LoVo (cell line): Measurements from ENCODE around the gene TUBA3D.
"Not testable (repeated sequence)": the region's sequence is repeated elsewhere in the genome, so short reads cannot be mapped to it uniquely, and the experiment has no call there.

Experiments used
- DNase-seq: peaks from one replicate; pipeline ENCODE4 v3.0.0-alpha.2; 2016; ENCODE audit warnings: low spot score

The TUBA3D gene

DNA sequence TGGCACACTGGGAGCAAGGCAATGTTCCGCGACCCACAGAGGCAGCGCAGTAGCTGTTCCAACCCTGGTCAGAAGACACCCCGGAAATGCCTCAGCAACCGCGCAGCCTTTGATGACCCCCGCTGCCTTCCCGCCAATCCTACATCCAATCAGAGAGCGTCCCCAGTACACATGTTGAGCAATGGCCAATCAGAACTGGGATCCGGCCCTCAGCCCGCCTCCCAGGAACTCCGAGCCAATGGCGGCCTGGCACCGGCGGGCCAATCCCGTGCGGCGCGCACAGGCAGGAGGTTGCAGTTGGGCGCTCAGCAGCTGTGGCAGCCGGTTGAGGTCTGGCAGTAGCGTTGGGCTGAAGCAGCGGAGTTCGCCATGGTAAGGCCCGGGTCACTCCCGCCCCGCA is at the start of gene TUBA3D:
TUBA3D (plus strand) TSS at position 289 of the 400 bp plus-strand sequence; CDS start at position 370, 81 bp downstream.
- DNase-seq: no peak

DNA sequence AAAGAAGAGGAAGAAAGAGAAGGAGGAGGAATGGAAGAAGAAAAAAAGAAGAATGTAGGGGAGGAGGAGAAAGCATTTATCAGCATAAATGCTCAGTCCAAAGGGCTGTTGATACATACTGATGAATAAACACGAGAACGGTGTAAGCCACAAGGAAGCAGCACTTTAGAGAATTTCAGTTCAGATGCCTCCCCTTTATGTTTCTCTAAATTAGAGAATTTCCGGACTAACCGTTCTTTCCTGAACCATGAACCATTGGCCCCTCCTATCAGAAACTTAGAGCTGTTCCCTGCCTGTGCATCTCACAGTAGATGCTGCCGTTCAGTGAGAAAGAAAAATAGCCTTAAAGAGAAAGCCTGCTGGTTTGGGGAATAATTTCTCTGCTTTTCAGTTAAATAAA is 49.2 kb upstream of the TUBA3D start:
- DNase-seq: no peak

DNA sequence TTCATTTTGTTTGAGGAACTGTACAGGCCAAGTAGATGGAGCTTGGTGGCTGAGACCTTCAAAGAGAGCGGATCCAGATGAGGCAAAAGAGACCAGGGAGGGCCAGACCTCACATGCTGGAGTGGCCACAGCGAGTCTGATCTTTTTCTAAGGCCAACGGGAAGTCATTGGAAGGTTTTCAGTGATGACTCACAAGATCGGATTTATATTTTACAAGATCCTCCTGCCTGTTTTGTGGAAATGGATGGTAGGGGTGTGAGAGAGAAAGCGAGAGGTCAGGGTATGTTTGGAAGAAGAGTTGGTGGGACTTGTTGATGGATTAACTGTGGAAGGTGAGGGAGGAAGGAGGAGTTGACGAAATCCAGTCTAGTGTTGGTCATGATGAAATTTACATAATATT is 44.6 kb upstream of the TUBA3D start:
- no peak for DNase-seq

DNA sequence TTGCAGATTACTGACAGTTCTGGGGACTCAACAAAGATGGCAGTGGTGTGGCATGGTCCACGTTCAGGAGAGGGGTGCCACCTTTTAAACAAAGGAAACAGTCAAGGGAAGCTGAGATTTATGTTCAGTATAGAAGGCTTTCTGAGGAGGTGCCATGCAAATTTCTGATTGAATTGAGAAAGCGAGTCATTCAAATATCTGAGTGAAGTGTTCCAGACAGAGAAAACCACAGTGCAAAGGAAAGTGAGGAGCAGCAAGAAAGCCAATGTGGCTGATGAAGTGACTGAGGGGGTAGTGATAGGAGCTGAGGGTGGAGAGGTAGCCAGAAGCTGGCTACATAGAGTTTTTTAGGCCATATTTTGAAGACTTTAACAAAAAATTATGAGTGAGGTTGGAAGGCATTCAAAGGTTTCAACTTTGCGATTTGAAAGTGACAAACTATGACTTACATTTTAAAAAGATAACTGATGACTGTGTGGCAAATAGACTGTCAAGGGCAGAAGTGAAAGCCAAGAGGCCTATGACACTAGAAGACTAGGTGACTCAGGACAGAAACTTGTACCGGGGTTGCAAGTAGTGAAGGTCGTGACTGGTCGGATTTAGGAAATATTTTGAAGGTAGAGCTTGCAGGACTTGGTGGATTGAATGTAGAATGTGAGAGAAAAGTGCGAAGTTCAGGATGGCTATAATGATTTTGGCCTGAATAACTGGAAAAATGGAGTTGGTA is 35.0 kb upstream of the TUBA3D start:
- not testable (repeated sequence) for DNase-seq

DNA sequence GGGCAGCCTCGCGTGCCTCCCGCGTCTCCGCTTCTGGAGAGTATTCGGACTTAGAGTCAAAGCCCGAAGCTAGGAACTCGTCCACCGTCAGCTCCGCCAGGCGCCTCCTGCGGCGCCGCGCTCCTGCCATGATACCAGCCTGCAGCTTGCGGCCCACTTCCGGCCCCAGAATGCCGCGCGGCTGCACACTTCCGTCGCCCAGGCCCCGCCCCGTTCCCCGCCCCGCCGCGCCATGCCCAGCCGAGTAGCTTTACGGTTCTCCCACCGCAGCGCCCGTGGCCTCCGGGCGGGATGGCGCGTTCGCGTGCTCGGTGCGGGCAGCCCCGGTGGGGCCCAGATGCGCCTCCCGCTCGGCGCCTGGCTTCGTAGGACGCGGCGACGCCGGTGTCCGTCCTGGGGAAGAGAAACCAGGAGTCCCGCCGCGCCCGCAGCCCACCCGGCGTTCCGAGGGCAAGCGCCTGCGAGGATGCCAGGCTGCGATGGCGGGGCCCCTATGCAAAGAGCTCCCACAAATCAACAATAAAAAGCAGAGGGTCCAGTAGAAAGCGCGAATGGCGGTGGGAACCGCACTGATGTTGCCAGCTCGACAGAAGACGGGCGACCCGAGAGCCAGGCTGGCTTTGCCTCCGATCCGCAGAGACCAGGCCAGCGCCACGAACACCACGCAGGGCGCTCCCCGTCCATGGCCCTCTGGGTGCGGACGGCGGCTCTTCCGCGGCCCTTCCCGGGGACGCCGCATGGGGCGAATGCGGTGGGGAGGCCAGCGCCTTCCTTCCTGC is 31.0 kb upstream of the TUBA3D start:
- not testable (repeated sequence) for DNase-seq

- DNase-seq: not testable (repeated sequence)
Measured at GRCh38 chr2:131445515-131445797, 30.5 kb upstream of the TUBA3D start.

DNA sequence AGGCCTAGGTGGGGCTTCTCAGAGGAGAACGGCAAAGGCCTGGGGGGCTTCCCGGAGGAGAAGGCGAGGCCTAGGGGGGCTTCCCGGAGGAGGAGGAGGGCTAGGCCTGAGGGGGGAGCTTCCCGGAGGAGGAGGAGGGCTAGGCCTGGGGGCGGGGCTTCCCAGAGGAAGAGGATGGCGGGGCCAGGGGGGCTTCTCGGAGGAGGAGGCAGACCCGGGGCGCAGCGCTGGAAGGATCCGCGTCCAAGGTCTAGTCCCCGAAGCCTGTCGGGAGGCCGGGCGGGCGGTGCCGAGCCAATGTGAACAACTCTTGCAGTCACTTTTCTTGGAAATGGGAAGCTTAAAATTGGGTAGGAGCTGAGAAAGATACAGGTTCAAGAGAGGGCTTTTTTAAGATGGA is 30.0 kb upstream of the TUBA3D start:
- no peak for DNase-seq

- not testable (repeated sequence) for DNase-seq
Measured at GRCh38 chr2:131447981-131448380, 27.9 kb upstream of the TUBA3D start.

GRCh38 chr2:131451265-131451949 is 24.5 kb upstream of the TUBA3D start:
- not testable (repeated sequence) for DNase-seq

DNA sequence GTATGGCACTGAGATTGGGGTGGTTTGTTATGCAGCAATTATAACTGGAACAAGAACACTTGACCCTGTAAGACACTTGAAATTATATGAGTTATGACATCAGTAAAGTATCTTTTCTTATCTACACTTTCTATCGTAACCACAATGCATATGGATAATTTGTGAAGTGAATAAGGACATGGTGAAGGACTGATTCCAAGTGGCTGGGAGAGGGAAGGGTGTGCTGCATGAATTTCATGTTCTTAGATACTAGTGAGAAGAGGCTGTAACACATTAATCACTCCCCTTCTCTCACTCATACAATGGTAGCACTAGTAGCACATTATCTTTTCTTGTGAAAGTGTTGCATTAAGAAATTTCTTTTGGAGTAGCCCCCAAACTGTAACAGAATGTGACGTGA is 21.0 kb upstream of the TUBA3D start:
- DNase-seq: not testable (repeated sequence)

DNA sequence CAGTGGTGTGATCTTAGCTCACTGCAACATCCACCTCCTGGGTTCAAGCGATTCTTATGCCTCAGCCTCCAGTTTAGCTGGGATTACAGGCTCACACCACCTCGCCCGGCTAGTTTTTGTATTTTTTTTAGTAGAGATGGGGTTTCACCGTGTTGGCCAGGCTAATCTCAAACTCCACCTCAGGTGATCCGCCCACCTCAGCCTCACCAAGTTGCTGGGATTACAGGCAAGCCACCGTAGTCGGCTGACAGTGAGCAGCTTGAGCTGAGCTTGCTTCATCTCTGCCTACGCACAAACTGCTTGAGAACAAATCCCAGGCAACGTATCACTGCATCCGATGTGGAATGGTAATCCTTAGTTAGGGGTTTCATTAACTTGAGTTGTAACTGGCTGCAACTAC is 8.2 kb upstream of the TUBA3D start:
- DNase-seq: not testable (repeated sequence)

GRCh38 chr2:131470944-131471343 is 5.0 kb upstream of the TUBA3D start:
- not testable (repeated sequence) for DNase-seq

- DNase-seq: not testable (repeated sequence)
Measured at GRCh38 chr2:131471624-131472023, 4.3 kb upstream of the TUBA3D start.

GRCh38 chr2:131473266-131473665 is 2.7 kb upstream of the TUBA3D start:
- not testable (repeated sequence) for DNase-seq

GRCh38 chr2:131476363-131476762 is 444 bp downstream of the TUBA3D start:
- DNase-seq: not testable (repeated sequence)

- not testable (repeated sequence) for DNase-seq
Measured at GRCh38 chr2:131477227-131477626, 1.3 kb downstream of the TUBA3D start.

DNA sequence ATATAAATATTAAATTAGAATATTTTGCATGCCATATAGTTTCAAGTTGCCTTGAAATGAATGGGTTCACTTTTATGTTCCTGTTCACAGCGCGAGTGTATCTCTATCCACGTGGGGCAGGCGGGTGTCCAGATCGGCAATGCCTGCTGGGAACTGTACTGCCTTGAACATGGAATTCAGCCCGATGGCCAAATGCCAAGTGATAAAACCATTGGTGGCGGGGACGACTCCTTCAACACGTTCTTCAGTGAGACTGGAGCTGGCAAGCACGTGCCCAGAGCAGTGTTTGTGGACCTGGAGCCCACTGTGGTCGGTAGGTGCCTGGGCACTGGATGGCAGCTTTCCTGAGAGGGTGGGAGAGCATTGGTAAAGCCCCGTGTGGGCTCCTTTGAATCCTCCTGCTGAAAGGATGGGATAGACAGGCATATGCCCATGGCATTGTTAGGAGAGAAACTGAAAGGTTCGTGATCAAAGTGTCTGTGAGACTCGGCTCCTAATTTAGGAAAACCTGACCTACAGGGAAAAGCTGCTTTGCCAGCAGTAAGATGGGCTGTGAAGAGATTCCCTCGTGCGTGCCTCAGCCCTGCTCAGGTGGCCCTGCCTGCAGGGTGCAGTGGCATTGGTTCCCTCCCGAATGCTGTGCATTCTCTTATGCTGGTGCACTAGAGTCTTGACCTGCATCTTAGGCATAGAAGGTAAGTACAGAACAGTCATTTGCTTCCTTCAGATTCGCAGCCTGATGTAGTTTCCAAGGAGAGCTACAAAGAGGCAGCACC is 2.3 kb downstream of the TUBA3D start:
- DNase-seq: not testable (repeated sequence)

DNA sequence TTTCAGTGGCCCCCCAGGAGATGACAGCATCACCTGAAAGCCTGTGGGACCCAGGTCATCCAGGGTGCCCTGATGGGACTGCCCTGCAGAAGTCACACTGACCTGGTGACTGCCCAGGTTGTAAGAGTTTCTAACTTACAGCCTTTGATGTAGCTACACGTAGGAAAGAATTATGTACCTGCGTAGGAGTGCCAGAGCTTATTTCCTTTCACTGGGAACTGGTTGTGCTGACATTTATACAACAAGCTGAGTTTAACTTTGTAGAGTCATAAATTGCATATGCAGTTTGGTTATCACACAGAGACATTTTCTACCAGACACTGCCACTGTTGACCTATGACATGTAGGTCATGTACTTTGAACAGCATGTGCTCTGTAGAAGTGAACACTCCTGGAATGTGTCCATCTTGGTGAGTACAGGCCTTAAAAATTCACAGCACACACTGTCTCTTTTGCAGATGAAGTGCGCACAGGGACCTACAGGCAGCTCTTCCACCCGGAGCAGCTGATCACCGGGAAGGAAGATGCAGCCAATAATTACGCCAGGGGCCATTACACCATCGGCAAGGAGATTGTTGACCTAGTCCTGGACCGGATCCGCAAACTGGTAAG is 3.0 kb downstream of the TUBA3D start:
- not testable (repeated sequence) for DNase-seq

DNA sequence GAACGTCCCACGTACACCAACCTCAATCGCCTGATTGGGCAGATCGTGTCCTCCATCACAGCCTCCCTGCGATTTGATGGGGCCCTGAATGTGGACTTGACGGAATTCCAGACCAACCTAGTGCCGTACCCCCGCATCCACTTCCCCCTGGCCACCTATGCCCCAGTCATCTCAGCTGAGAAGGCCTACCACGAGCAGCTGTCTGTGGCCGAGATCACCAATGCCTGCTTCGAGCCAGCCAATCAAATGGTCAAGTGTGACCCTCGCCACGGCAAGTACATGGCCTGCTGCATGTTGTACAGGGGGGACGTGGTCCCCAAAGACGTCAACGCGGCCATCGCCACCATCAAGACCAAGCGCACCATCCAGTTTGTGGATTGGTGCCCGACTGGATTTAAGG is 4.4 kb downstream of the TUBA3D start:
- DNase-seq: not testable (repeated sequence)

DNA sequence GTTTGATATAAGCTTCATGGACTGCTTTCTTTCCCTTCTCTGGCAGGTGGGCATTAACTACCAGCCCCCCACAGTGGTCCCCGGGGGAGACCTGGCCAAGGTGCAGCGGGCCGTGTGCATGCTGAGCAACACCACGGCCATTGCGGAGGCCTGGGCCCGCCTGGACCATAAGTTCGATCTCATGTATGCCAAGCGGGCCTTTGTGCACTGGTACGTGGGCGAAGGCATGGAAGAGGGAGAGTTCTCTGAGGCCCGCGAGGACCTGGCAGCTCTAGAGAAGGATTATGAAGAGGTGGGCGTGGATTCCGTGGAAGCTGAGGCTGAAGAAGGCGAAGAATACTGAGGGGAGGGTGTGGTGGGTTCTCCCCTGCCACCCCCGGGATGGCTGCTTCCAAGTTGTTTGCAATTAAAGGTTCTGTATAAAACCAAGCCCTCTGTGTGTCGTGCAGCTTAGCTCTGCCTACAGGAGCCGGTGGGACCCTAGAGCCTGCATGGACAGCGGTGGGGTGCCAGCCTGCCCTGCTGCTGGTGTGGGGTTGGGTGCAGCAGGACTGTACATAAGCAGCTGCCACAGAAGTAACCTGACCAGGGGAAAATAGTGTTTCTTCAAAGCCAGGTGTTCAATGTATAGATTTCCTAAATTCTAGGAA is 6.7 kb downstream of the TUBA3D start:
- not testable (repeated sequence) for DNase-seq
